Uterus (tissue), 4 donors: ENCODE results near the gene HPS1. TPM values are rescaled to one million over a fixed set of nuclear protein-coding genes. Genes with fewer than 3 reads are reported as not detected.

ENCODE experiments used
- DNase-seq, 2 donors: peaks; one replicate each; pipeline ENCODE4 v3.0.0-alpha.2; 2019 to 2020
- H3K27ac ChIP-seq, 2 donors: fragments of 200-600 bp; sonication (generic); 1 replicate in 1 of 2; 2 replicates in 1 of 2; pipeline ENCODE4 v1.5.1; 2016 to 2018
- H3K27me3 ChIP-seq, 2 donors: fragments of 200-600 bp; sonication (generic); one replicate each; pipeline ENCODE4 v1.5.1; 2018 to 2019; ENCODE audit warnings: control low read depth in 1 of 2
- H3K36me3 ChIP-seq, 2 donors: fragments of 200-600 bp; sonication (generic); one replicate each; pipeline ENCODE4 v1.5.1; 2019; ENCODE audit warnings: control low read depth in 1 of 2
- H3K4me1 ChIP-seq, 2 donors: fragments of 200-600 bp; sonication (generic); one replicate each; pipeline ENCODE4 v1.5.1; 2018 to 2019; ENCODE audit warnings: control low read depth in 1 of 2
- H3K4me3 ChIP-seq, 2 donors: fragments of 200-600 bp; sonication (generic); 1 replicate in 1 of 2; 2 replicates in 1 of 2; pipeline ENCODE4 v1.5.1; 2018 to 2019; ENCODE audit warnings: mild to moderate bottlenecking in 1 of 2
- H3K9me3 ChIP-seq, 2 donors: fragments of 200-600 bp; sonication (generic); one replicate each; pipeline ENCODE4 v1.5.1; 2019; ENCODE audit warnings: control low read depth in 1 of 2
- POLR2A ChIP-seq, 2 donors: fragments of 450-650 bp; IDR thresholded peaks; one replicate each; pipeline ENCODE4 v1.6.1; 2016; ENCODE audit warnings: antibody characterized with exemption in 2 of 2, mild to moderate bottlenecking in 1 of 2, moderate library complexity in 1 of 2
- intact Hi-C: fragments of 100-400 bp; cut with DNase I; formaldehyde crosslinking; loops from one replicate; pipeline ENCODE4 v1.15.1; 2023; ENCODE audit warnings: low total_unique reads
- total RNA-seq, 4 donors: library from RNA; depleted of rRNA in 3 of 4; stranded (reverse); fragments of >200 nt in 3 of 4; gene quantifications; one replicate each; pipeline versions ENCODE4 v1.1.0 to v1.2.4, GENCODE V29; 2014 to 2023
- TF ChIP-seq, protein P1 (sequence below), 4 experiments: fragments of 200-600 bp in 2 of 4; fragments of 450-650 bp in 2 of 4; sonication (generic) in 2 of 4; IDR thresholded peaks; one replicate each; pipeline ENCODE4 v1.5.1; 2016 to 2019; ENCODE audit warnings: antibody characterized with exemption in 4 of 4, mild to moderate bottlenecking in 2 of 4, moderate library complexity in 1 of 4
- donor health status: DM: yes; HTN: yes; CAD: no.

Gene HPS1
- total RNA-seq, 4 donors from 2014 or later: 16.1 to 60.1 (median 38.8) TPM

- H3K4me3 ChIP-seq: no peak overlapping the region
- no peak overlapping the region for H3K27ac ChIP-seq
- intact Hi-C loops: no loop called here
- DNase-seq: no peak
- no peaks in the 10 kb centered on the region for H3K36me3 ChIP-seq
- TF ChIP-seq, protein P1, sequence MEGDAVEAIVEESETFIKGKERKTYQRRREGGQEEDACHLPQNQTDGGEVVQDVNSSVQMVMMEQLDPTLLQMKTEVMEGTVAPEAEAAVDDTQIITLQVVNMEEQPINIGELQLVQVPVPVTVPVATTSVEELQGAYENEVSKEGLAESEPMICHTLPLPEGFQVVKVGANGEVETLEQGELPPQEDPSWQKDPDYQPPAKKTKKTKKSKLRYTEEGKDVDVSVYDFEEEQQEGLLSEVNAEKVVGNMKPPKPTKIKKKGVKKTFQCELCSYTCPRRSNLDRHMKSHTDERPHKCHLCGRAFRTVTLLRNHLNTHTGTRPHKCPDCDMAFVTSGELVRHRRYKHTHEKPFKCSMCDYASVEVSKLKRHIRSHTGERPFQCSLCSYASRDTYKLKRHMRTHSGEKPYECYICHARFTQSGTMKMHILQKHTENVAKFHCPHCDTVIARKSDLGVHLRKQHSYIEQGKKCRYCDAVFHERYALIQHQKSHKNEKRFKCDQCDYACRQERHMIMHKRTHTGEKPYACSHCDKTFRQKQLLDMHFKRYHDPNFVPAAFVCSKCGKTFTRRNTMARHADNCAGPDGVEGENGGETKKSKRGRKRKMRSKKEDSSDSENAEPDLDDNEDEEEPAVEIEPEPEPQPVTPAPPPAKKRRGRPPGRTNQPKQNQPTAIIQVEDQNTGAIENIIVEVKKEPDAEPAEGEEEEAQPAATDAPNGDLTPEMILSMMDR (IDR thresholded peaks at IDR 0.05): no peak
- no peak for TF ChIP-seq POLR2A (IDR thresholded peaks at IDR 0.05)
- H3K27me3 ChIP-seq: no peaks in the 10 kb centered on the region
- no peaks in the 10 kb centered on the region for H3K9me3 ChIP-seq
- H3K4me1 ChIP-seq: no peaks in the 10 kb centered on the region
Measured at GRCh38 chr10:98429320-98430072, 17.2 kb downstream of the HPS1 start.

GRCh38 chr10:98427011-98427515 lies 19.7 kb downstream of the HPS1 start:
- Histone ChIP-seq H3K9me3 (no peaks in the 10 kb centered on the region), H3K27ac (no peak overlapping the region), H3K36me3 (no peaks in the 10 kb centered on the region), H3K4me1 (no peaks in the 10 kb centered on the region), H3K27me3 (no peaks in the 10 kb centered on the region), H3K4me3 (no peak overlapping the region)
- intact Hi-C loops: no loop called here
- no peak for DNase-seq
- no peak for TF ChIP-seq POLR2A (IDR thresholded peaks at IDR 0.05)
- TF ChIP-seq, protein P1 (IDR thresholded peaks at IDR 0.05): no peak

GRCh38 chr10:98425511-98426352 lies 21.0 kb downstream of the HPS1 start:
- H3K27ac ChIP-seq: no peak overlapping the region
- no peak for TF ChIP-seq POLR2A (IDR thresholded peaks at IDR 0.05)
- TF ChIP-seq, protein P1 (IDR thresholded peaks at IDR 0.05): peak in 3 of 4 experiments; percentile 10 to 39 (median 18)
- intact Hi-C loops: no loop called here
- H3K4me1 ChIP-seq: no peaks in the 10 kb centered on the region
- no peak for DNase-seq
- no peaks in the 10 kb centered on the region for H3K9me3 ChIP-seq
- no peaks in the 10 kb centered on the region for H3K27me3 ChIP-seq
- H3K36me3 ChIP-seq: no peaks in the 10 kb centered on the region
- H3K4me3 ChIP-seq: no peak overlapping the region

- intact Hi-C loops: no loop called here
- Histone ChIP-seq H3K9me3 (no peaks in the 10 kb centered on the region), H3K4me1 (no peaks in the 10 kb centered on the region), H3K27ac (no peak overlapping the region), H3K4me3 (no peak overlapping the region), H3K36me3 (no peaks in the 10 kb centered on the region), H3K27me3 (no peaks in the 10 kb centered on the region)
- TF ChIP-seq POLR2A (IDR thresholded peaks at IDR 0.05): no peak
- TF ChIP-seq, protein P1 (IDR thresholded peaks at IDR 0.05): no peak
- DNase-seq: no peak
Measured at GRCh38 chr10:98424295-98425254, 22.2 kb downstream of the HPS1 start.
